Medulla oblongata (tissue), 1 donor: Measurements from ENCODE around the gene LRRC70.
"Not testable (repeated sequence)": the region's sequence is repeated elsewhere in the genome, so short reads cannot be mapped to it uniquely, and the experiment has no call there.

Experiments
- DNase-seq: peaks from one replicate; pipeline ENCODE4 v3.0.0-alpha.2; 2015; ENCODE audit errors: extremely low spot score

The LRRC70 gene

DNA sequence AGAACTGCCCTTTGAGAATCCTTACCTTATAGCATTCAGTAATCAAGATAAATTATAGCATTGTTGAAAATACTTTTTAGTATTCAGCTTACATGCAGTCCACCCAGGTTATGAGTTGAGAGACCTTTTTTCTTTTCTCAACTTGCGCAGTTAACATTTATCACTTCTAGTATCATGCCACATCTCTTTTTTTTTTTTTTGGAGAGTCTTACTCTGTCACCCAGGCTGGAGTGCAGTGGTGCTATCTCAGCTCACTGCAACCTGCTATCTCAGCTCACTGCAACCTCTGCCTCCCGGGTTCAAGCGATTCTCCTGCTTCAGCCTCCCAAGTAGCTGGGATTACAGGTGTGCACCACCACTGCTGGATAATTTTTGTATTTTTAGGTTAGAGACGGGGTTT, 29.0 kb downstream of the LRRC70 start:
- DNase-seq = no peak

DNA sequence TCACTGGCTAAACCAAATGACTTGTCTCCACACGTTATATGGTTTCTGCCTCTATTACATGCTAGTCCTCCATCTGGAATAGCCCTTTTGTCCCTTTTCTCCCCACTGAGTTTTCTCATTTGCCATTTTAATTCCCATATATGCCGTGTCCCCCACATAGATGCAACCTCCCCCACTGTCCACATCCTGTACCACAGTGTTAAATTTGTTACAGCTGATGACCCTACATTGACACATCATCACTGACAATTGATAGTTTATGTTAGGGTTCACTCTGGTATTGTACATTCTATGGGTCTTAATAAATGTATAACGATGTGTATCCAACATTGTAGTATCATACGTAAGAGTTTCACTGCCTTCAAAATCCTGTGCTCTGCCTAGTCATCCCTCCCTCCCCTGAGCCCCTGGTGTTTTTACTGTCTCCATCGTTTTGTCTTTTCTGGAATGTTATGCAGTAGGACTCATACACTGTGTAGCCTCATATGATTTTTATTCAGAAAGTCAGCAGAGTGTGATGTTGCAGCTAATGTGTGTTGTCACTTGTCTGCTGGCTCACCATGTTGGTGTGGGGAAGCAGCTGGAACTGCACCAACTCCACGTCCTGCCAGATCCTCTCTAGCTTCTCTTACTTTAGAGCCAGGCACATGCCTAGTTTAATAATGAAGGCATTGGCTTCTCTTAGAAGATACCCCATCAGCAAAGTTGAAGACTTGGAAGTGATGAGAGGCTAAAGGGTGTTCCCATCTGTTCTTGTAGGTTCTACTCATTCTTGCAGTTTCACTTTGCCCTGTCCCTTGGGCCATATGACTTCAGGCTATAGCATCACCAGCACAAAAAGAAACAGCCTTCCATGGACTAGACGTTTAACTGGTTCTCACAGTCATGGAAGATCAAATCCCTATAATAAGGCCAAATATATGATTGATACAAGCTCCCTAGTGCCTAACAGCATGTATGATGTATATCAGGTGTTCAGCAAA, 30.2 kb downstream of the LRRC70 start:
- DNase-seq = peak; percentile 35

GRCh38 chr5:62614355-62614754, 35.7 kb downstream of the LRRC70 start:
- DNase-seq = no peak

DNA sequence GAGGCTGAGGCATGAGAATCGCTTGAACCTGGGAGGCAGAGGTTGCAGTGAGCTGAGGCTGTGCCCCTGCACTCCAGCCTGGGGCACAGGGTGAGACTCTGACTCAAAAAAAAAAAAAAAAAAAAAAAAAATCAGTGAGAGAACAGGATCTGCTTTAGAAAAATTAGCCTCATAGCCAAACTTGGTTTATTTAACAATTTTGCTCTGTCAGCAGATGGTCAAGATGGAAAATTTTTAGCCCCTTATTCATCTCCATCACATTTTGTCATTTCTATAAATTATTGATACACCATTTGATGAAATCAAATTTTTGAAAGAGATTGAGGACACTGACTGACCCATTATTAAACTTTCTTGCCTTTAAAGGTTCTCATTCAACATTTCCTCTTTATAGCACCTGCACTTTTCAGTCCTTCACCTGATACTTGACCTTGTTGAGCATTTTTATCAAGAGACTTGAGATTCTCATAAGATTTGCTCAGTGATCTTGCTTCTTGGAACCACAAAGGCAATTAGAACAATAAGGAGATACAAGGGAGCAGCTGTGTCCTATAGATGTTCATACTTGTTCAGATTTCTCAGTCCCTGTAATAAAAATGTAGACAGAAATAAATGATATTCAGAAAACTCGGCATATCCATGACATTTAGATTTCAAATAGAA, 38.1 kb downstream of the LRRC70 start:
- no peak for DNase-seq

- no peak for DNase-seq
Observed at GRCh38 chr5:62617943-62618342, 39.3 kb downstream of the LRRC70 start.

GRCh38 chr5:62620761-62621160, 42.1 kb downstream of the LRRC70 start:
- no peak for DNase-seq

- DNase-seq = no peak
Observed at GRCh38 chr5:62621280-62621679, 42.7 kb downstream of the LRRC70 start.

DNA sequence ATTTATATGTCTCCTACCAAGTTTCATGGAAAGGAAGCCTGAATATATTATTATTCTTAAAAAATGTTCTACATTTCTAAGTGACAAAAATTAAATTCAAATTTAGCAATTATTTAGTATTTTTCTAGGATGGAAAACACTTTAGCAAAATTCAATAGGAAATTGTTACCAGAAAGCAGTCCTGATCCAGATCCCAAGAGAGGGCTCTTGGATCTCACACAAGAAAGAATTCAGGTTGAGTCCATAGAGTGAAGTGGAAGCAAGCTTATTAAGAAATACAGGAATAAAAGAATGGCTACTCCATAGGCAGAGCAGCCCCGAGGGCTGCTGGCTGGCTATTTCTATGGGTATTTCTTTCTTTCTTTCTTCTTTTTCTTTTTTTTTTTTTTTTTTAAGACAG, 44.7 kb downstream of the LRRC70 start:
- no peak for DNase-seq

DNA sequence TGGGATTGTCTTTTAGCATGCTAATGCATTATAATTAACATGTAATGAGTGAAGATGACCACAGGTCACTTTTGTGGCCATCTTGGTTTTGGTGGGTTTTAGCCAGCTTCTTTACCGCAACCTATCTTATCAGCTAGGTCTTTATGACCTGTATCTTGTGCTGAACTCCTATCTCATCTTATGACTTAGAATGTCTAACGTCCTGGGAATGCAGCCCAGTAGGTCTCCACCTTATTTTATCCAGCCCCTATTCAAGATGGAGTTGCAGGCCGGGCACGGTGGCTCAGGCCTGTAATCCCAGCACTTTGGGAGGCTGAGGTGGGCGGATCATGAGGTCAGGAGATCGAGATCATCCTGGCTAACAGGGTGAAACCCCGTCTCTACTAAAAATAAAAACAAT, 45.8 kb downstream of the LRRC70 start:
- DNase-seq = not testable (repeated sequence)

- DNase-seq = no peak
Observed at GRCh38 chr5:62626534-62626933, 47.9 kb downstream of the LRRC70 start.

DNA sequence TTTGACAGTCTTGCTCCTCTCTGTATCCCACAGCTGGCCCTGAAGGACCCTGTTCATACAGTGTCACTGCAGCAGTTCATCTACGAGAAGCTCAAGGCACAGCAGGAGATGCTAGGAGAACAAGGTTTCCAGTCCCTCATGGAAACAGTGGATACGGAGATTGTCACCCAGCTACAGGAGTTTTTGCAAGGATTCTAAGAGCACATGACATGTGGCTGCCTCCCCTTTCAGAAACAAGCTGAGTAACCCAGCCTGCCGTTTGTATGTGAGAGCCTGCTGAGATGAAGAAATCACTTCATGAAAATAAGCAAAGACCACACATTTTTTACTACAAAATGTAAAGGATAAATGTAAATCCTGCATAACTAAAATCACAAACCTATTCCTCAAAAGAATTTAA, 48.5 kb downstream of the LRRC70 start:
- no peak for DNase-seq

- DNase-seq = no peak
Observed at GRCh38 chr5:62627901-62628300, 49.3 kb downstream of the LRRC70 start.
